ENCODE measurements around the gene SMIM22.

DNA sequence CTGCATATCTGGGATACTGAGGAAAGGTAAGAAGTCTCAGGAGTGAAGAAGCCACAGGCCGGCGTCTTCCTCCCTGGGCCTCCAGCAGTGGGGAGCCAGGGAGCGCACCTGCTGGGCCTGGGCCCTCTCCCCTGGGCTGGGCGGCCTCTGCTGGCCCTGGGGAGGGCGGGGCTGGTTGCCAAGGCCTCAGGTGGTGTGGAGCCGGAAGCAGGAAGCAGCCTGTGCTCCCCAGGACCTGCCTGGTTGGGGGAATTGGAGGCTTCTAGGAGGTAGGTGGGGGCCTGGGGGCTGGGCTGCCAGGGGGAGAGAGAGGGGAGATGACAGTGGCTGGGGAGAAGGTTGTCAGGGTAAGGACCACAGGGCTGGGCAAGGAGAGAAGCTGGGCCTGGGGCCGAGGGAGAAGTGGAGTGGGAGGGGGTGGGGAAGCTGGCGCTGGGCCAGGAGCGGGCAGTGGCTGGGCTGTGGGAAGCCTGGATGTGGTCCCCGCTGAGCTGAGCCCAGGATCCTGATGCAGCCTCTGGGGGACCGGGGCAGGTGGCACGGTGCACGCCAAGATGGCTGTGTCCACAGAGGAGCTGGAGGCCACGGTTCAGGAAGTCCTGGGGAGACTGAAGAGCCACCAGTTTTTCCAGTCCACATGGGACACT lies at the start of gene SMIM22:
- TF ChIP-seq SUZ12 (IDR thresholded peaks at IDR 0.05) = no peak
- TF ChIP-seq BHLHE40 (IDR thresholded peaks at IDR 0.05; ENCODE audit: borderline replicate concordance) = no peak
- TF ChIP-seq FOXA1 (IDR thresholded peaks at IDR 0.05) = no peak
- no peak for TF ChIP-seq PKNOX1 (IDR thresholded peaks at IDR 0.05)
- no peak for TF ChIP-seq TARDBP (IDR thresholded peaks at IDR 0.05)
- no peak for TF ChIP-seq HDGF (IDR thresholded peaks at IDR 0.05; ENCODE audit: borderline replicate concordance)
- TF ChIP-seq FOXM1 (IDR thresholded peaks at IDR 0.05; ENCODE audit: borderline replicate concordance) = no peak
- no peak for TF ChIP-seq SP1 (IDR thresholded peaks at IDR 0.05)
- no peak for TF ChIP-seq FOXK2 (IDR thresholded peaks at IDR 0.05)
- TF ChIP-seq ELF4 (IDR thresholded peaks at IDR 0.05) = no peak
- TF ChIP-seq ZNF384 (IDR thresholded peaks at IDR 0.05) = no peak
- TF ChIP-seq LEF1 (IDR thresholded peaks at IDR 0.05; ENCODE audit: borderline replicate concordance) = no peak
